Activated CD8-positive, alpha-beta memory T cell treated with anti-CD3 and anti-CD28 coated beads, Interleukin-2, amount 50 U/mL, for 1 hour (primary cell): ENCODE data around the gene GSTM4.
"Not testable (repeated sequence)": the region's sequence is repeated elsewhere in the genome, so short reads cannot be mapped to it uniquely, and the experiment has no call there.

ENCODE experiments used
- DNase-seq: peaks from one replicate; pipeline ENCODE4 v3.0.0-alpha.2; 2020; ENCODE audit errors: extremely low read depth

The GSTM4 gene

DNA sequence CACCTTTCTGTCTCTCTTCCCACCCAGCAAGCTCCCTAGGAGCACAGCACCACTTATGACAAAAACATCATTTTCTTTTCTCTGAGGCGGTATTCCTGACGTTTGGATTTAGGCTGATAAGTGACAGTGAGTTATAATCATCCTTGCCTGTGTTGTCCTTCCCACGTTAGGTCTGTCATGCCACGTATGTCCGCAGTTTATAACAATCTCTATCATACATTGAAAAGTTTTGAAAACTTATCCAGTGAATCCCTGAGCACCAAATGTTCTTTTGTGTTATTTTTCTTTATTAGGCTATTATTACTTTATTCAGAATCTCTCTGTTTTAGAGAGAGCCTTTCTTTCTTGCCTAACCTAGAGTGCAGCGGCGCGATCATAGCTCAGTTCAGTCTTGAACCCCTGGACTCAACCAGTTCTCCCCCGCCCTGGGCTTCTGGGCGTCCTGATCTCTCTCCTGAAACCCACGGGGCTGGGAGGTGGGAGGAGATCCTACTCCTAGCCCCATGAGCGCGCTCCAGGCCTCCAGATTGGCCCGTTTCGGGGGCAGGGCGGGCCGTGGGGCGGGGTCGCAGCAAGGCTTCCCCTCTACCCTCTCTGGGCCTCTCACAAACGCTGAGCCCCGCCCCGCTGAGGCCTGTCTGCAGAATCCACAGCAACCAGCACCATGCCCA is 11.7 kb downstream of the GSTM4 start, which contains the start of gene GSTM2:
GSTM2 (plus strand) TSS at position 606 of the 671 bp plus-strand sequence; CDS start at position 665, 59 bp downstream.
- DNase-seq, result peak; percentile 44

DNA sequence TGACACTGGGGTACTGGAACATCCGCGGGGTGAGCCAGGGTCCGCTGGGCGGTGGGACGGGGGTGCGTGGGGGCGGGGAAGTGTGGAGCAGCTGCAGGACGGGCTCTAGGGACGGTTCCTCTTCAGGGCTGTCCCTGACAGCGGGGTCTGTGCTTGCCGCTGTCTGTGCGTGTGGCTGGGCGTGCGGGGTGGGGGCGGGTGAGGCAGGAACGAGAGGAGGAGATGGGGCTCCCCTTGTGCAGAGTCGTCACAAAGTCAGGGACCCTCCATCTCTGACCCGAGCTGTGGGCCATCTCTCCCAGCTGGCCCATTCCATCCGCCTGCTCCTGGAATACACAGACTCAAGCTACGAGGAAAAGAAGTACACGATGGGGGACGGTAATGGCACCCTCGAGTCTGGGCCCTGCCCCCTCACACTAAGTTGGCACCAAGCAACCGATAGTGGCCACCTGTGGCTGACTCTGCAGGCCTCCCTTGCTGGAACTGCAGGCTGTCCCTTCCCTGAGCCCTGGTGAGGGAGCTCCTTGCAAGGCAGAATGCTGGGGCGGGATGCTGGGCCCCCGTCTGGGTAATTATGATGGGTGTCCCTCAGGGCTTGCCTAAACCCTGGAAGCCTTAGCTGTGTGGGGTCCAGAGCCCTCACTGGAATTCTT is 12.3 kb downstream of the GSTM4 start:
- DNase-seq, result no peak

DNA sequence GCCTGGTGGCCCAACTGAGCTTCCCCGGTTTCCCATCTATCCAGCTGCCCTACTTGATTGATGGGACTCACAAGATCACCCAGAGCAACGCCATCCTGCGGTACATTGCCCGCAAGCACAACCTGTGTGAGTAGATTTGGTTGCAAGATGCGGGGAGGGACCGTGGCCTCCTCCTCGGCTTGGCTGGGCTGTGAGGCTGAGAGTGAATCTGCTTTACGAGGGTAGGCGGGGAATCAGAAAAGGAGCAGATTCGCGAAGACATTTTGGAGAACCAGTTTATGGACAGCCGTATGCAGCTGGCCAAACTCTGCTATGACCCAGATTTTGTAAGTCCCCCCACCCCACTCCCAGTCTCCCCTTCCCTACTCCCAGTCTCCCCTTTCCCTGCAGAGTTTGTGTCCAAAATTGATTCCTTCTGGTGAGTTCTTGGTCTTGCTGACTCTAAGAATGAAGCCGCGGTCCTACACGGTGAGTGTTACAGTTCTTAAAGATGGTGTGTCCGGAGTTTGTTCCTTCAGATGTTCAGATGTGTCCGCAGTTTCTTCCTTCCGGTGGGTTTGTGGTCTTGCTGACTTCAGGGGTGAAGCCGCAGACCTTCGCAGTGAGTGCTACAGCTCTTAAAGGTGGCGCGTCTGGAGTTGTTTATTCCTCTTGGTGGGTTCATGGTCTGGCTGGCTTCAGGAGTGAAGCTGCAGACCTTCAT is 13.5 kb downstream of the GSTM4 start:
- DNase-seq, result no peak

DNA sequence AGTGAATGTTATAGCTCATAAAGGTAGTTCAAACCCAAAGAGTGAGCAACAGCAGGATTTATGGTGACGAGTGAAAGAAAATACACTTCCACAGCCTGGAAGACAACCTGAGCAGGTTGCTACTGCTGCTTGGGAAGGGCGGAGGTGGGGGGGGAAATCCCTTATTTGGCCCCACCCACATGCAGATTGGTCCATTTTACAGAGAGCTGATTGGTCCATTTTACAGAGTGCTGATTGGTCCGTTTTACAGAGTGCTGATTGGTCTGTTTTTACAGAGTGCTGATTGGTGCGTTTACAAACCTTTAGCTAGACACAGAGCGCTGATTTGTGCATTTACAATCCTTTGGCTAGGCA is 14.0 kb downstream of the GSTM4 start:
- DNase-seq, result not testable (repeated sequence)

DNA sequence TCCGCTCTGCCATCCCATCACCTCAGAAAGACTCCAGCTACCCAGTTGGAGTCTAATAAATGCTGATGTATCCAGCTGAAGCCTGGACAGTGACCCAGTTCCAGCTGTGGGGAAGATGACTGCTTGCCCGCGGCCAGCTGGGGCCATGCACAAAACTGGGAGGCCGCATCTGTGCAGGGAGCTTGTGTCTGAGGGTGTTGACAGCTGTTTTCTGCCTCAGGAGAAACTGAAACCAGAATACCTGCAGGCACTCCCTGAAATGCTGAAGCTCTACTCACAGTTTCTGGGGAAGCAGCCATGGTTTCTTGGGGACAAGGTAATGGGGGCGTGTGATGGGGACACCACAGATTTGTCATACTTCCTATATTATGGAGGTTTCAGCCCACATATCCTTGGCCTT is 15.2 kb downstream of the GSTM4 start:
- DNase-seq, result no peak

DNA sequence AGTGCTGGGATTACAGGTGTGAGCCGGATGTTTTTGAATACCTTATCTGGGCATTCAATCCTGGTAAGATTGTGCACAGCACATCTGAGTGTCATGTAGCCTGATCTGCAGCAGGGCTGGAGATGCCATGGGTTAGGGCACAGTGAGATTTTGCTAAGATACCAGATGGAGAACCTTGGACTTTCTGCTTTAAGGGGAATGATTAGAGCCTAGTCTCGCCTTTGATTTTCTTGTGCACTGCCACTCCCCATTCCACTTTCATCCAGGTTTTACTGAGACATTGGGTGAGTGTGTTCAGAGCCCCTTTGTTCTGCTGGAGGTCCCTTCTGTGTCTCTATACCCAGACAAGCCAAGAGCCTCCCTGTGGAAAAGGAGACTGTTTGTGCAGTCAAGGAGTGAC is 18.0 kb downstream of the GSTM4 start:
- DNase-seq, result not testable (repeated sequence)

DNA sequence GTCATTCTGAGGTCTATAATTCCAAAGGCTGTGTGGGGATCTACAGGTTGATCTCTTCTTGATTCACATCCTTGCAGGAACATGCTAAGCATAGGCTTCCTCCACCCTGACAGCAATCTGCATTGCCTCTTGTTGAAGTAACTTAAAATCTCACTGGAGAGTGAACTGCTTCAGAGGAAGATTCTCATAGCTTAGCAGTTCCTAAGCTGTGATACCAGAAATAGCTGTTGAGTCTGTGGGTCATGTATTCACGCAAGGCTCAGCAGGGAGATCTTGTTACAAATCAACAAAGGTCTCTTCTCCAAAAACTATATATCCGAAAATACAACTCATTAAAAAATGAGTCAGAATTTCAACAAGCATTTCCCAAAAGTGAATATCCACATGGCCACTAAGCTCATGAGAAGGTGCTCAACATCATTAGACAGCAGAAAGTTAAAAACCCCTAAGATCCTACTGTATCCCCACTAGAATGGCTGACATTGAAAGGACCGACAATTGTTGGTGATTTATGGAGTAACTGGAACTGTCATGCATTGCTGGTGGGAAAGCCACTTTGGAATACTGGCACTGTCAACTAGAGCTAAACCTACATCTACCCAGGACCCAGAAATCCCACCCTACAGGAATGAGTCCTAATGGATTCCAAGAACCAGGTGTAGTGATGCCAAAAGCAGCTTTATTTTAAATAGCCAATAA is 20.9 kb downstream of the GSTM4 start:
- DNase-seq, result not testable (repeated sequence)

DNA sequence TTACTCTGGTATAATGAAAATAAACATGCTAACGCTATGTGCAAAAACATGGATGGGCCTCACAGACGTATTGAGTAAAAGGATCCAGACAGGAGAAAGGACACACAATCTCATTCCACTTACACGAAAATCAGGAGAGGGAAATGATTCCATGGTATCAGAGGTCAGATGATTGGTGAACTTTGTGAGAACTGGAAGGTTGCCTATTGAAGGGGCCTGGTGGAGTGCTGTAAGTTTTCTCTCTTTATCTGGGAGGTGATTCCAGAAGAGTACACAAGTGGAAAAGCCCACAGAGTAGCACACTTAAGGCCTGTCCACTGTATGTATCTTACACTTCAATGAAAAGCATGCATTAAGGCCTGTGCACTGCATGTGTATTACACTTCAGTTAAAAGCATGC is 21.6 kb downstream of the GSTM4 start:
- no peak for DNase-seq

DNA sequence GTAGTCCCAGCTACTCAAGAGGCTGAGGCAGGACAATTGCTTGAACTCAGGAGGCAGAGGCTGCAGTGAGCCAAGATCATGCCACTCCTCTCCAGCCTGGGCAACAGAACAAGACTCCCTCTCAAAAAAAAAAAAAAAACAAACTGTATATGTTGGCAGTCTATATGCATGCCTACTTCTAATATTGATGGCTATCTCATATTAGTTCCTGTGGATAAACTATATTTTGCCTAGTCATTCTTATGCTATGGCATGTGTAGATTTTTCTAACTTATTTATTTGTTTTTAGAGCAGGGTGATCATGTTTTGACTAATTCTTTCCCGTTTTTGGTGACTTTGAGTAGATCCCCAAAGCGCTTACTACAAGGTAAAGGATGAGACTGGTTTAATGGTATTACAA is 22.7 kb downstream of the GSTM4 start:
- DNase-seq, result not testable (repeated sequence)

DNA sequence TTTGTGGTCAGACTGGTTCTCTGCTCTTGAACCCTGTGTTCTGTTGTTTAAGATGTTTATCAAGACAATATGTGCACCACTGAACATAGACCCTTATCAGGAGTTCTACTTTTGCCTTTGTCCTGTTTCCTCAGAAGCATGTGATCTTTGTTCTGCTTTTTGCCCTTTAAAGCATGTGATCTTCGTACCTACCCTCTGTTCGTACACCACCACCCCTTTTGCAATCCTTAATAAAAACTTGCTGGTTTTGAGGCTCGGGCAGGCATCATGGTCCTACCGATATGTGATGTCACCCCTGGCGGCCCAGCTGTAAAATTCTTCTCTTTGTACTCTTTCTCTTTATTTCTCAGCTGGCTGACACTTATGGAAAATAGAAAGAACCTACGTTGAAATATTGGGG is 28.9 kb downstream of the GSTM4 start:
- not testable (repeated sequence) for DNase-seq

DNA sequence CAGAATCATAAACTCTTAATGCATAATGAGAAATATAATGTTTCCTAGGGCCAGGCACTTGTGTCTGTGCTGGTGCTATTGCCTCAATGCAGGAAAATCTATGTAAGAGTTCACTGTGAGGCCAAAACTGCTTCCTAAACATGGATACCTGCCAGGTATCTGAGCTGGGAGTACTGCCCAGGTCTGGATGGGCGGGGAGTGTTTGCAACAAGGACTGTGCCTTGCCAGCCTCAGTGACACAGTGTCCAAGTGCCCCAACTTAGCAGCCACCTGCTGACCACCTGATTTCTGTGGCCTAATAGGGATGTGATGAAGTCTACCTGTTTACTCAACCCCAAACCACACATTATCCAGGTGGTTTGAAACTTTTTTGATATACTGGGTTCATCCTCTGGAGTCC is 29.5 kb downstream of the GSTM4 start:
- DNase-seq, result not testable (repeated sequence)

DNA sequence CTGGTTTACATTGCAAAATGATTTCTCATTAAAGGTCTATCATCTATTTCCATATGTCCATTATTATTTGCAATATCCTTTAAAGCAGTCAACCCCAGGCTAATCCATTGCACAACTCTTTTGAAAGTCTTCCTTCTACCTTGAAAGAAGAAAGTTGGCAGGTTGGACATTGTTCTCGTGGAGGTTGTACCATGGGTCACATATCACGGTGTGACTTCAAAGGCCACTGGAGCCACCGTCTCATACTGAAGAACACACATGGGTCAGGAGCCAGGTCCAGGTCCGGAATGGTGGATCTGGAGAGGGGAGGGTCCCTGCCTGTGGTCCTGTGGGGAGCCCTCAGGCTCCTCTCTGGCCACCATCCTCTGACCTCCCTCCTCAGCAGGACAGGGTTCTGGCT is 30.0 kb downstream of the GSTM4 start:
- DNase-seq, result not testable (repeated sequence)

DNA sequence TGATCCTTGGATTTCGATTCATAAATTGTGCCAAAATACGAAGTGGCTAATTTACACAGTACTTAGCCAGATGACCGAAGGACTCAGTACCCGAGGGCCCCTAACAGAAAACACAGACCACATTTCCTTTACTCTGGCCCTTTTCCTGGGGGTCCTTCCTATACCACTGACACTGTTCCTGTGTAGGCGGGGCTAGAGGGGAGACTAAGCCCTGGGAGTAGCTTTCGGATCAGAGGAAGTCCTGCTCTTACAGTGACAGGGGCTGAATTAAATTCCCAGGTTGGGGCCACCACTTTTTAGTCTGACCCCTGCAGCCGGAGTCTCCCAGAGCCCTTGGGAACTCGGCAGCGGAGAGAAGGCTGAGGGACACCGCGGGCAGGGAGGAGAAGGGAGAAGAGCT is 31.2 kb downstream of the GSTM4 start:
- not testable (repeated sequence) for DNase-seq

DNA sequence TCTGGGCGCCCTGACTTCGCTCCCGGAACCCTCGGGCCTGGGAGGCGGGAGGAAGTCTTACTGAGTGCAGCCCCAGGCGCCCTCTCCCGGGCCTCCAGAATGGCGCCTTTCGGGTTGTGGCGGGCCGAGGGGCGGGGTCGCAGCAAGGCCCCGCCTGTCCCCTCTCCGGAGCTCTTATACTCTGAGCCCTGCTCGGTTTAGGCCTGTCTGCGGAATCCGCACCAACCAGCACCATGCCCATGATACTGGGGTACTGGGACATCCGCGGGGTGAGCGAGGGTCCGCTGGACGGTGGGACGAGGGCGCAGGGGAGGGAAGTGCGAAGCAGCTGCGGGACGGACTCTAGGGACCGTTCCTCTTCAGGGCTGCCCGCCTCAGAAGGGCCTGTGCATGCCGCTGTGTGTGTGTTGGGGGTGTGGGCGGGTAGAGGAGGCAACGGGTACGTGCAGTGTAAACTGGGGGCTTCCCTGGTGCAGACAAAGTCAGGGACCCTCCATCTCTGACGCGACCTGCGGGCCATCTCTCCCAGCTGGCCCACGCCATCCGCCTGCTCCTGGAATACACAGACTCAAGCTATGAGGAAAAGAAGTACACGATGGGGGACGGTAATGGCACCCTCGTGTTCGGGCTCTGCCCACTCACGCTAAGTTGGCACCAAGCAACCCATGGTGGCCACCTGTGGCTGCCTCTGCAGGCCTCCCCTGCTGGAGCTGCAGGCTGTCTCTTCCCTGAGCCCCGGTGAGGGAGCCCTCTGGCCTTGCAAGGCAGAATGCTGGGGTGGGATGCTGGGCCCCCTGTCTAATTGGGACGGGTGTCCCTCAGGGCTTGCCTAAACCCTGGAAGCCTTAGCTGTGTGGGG is 32.0 kb downstream of the GSTM4 start, which contains the start of gene GSTM1:
GSTM1 (plus strand) TSS at position 177 of the 859 bp plus-strand sequence; CDS start at position 234, 57 bp downstream.
- DNase-seq, result peak; percentile 49

DNA sequence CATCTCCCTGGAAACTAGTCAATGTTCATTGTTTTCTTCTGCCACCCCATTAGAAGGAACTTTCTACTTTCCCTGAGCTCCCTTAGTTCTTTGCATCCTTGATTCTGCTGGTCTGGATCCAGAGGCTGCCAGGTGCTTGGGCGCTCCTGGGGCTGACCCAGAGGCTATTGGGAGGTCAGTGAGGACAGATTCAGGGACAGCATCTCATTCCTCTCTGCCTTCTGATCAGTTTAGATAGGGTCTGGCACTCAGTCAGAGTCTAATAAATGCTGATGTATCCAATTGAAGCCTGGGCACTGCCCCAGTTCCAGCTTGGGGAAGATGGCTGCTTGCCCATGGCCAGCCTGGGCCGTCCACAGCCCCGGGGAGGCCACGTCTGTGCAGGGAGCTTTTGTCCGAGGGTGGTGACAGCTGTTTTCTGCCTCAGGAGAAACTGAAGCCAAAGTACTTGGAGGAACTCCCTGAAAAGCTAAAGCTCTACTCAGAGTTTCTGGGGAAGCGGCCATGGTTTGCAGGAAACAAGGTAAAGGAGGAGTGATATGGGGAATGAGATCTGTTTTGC is 34.0 kb downstream of the GSTM4 start:
- no peak for DNase-seq

DNA sequence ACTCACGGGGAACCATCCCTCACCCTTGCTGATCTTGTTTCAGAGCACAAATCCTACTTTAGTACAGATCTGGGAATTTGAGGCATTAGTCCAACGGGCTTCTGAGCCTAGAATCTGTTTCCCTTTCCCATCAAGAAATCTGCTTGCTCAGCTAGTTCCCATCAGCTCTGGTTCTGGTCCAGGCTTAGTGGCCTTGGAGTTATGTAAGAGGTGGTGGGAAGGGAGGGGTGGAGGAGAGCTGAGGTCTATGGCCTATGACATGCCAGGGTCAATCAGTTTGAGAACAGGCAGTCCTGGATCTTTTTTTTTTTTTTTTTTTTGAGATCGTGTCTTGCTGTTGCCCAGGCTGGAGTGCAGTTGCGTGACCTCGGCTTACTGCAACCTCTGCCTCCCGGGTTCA is 35.9 kb downstream of the GSTM4 start:
- no peak for DNase-seq

DNA sequence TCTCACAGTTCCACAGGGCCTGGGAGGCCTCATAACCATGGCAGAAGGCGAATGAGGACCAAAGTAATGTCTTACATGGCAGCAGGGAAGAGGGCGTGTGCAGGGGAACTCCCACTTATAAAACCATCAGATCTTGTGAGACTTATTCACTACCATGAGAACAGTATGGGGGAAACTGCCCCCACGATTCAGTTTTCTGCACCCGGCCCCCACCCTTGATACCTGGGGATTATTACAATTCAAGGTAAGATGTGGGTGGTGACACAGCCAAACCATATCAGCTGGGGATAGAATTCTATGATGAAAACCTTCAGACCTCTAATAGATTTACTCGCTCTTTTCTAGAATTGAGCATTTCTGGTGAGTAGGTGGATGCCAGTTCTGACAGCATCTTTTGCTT is 38.5 kb downstream of the GSTM4 start:
- DNase-seq, result not testable (repeated sequence)

DNA sequence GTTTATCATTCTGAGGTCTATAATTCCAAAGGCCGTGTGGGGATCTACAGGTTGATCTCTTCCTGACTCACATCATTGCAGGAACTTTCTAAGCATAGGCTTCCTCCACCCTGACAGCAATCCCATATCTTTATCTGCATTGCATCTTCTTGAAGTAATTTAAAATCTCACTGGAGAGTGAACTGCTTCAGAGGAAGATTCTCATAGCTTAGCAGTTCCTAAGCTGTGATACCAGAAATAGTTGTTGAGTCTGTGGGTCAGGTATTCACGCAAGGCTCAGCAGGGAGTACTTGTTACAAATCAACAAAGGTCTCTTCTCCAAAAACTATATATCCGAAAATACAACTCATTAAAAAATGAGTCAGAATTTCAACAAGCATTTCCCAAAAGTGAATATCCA is 39.2 kb downstream of the GSTM4 start:
- DNase-seq, result not testable (repeated sequence)

DNA sequence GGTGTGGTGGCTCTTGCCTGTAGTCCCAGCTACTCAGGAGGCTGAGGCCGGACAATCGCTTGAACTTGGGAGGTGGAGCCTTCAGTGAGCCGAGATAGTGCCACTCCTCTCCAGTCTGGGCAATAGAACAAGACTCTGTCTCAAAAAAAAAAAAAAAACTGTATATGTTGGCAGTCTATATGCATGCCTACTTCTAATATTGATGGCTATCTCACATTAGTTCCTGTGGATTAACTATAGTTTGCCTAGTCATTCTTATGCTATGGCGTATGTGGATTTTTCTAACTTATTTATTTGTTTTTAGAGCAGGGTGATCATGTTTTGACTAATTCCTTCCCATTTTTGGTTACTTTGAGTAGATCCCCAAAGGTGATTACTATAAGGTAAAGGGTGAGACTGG is 41.2 kb downstream of the GSTM4 start:
- DNase-seq, result no peak

DNA sequence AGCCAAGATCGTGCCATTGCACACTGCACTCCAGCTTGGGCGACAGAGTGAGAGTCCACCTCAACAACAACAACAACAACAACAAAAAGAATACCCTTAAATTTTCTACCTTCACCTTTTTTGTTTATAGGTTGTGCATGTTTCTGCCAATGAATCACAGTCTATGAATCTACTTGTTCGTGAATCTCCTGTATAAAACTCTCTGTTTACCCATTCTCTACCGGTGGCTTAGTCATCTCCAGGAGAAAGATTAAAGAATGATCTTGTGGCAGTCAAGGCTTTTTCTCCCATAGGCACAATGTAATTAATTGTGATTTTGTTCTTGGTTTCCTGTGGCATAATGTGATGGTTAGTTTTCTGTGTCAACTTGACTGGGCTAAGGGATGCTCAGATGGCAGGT is 42.0 kb downstream of the GSTM4 start:
- not testable (repeated sequence) for DNase-seq

DNA sequence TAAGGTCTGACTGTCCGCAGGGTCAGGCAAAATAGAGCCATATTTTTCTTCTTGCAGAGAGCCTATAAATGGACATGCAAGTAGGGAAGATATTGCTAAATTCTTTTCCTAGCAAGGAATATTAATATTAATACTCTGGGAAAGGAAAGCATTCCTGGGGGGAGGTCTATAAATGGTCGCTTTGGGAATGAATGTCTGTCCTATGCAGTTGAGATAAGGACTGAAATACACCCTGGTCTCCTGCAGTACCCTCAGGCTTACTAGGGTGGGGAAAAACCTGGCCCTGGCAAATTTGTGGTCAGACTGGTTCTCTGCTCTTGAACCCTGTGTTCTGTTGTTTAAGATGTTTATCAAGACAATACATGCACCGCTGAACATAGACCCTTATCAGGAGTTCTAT is 47.0 kb downstream of the GSTM4 start:
- DNase-seq, result not testable (repeated sequence)
